ENCODE measurements around the gene RERE.

GRCh38 chr1:8410791-8411190 lies 406.6 kb downstream of the RERE start:
- TF ChIP-seq YY1 (IDR thresholded peaks at IDR 0.05; ENCODE audit: low read depth) (no peak), TAF1 (IDR thresholded peaks at IDR 0.05; ENCODE audit: low read depth) (no peak), NFIC (IDR thresholded peaks at IDR 0.05) (no peak), EGR1 (IDR thresholded peaks at IDR 0.05) (no peak), EP300 (IDR thresholded peaks at IDR 0.05; ENCODE audit: borderline replicate concordance) (no peak), TEAD4 (IDR thresholded peaks at IDR 0.05) (no peak), MAX (IDR thresholded peaks at IDR 0.05) (no peak), TCF12 (IDR thresholded peaks at IDR 0.05; ENCODE audit: low read depth) (no peak), REST (IDR thresholded peaks at IDR 0.05; ENCODE audit: low read depth) (no peak)
- TF ChIP-seq, protein P1, sequence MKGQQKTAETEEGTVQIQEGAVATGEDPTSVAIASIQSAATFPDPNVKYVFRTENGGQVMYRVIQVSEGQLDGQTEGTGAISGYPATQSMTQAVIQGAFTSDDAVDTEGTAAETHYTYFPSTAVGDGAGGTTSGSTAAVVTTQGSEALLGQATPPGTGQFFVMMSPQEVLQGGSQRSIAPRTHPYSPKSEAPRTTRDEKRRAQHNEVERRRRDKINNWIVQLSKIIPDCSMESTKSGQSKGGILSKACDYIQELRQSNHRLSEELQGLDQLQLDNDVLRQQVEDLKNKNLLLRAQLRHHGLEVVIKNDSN (IDR thresholded peaks at IDR 0.05): no peak

All from Ishikawa (cell line).